Gastroesophageal sphincter (tissue), 4 donors: Measurements from ENCODE around the gene TMEM61. TPM values are rescaled to one million over a fixed set of nuclear protein-coding genes. Genes with fewer than 3 reads are reported as not detected.
A peak's percentile ranks its signal among the peaks of the same experiment; 100 is the strongest.

Source experiments
- ATAC-seq: fragments of 150-250 bp; one replicate; pipeline ENCODE4 v1.9.1; 2016; ENCODE audit warnings: mild to moderate bottlenecking, moderate library complexity
- H3K27ac ChIP-seq, 4 donors: fragments of 200-600 bp; sonication (generic) in 3 of 4; 1 replicate in 3 of 4; 2 replicates in 1 of 4; pipeline ENCODE4 v1.5.1; 2016 to 2019
- H3K27me3 ChIP-seq: fragments of 200-600 bp; sonication (generic); one replicate; pipeline ENCODE4 v1.5.1; 2019
- H3K36me3 ChIP-seq, 2 donors: fragments of 200-600 bp; sonication (generic); one replicate each; pipeline ENCODE4 v1.5.1; 2019; ENCODE audit warnings: control low read depth in 1 of 2
- H3K4me1 ChIP-seq, 3 donors: fragments of 200-600 bp; sonication (generic); 1 replicate in 2 of 3; 2 replicates in 1 of 3; pipeline ENCODE4 v1.5.1; 2016 to 2019; ENCODE audit warnings: control low read depth in 2 of 3
- H3K4me3 ChIP-seq, 2 donors: fragments of 200-600 bp; sonication (generic); one replicate each; pipeline ENCODE4 v1.5.1; 2019; ENCODE audit warnings: mild to moderate bottlenecking in 1 of 2, moderate library complexity in 1 of 2
- H3K9me3 ChIP-seq, 3 donors: fragments of 200-600 bp; sonication (generic); one replicate each; pipeline ENCODE4 v1.5.1; 2017 to 2019; ENCODE audit warnings: control low read depth in 2 of 3
- EP300 ChIP-seq: sonication (generic); formaldehyde crosslinking; IDR thresholded peaks from one replicate; pipeline ENCODE4 v1.6.1; 2017; ENCODE audit warnings: antibody characterized with exemption, mild to moderate bottlenecking
- POLR2A ChIP-seq, 2 donors: fragments of 450-650 bp; IDR thresholded peaks; one replicate each; pipeline ENCODE4 v1.6.1; 2017; ENCODE audit warnings: antibody characterized with exemption in 2 of 2, mild to moderate bottlenecking in 2 of 2, moderate library complexity in 1 of 2
- POLR2AphosphoS5 ChIP-seq: sonication (generic); formaldehyde crosslinking; IDR thresholded peaks from one replicate; pipeline ENCODE4 v1.6.1; 2017; ENCODE audit warnings: antibody characterized with exemption
- WGBS, 2 donors: methylation state at CpG; one replicate each; pipeline ENCODE4 v1.1.5; 2018; ENCODE audit warnings: low coverage in 1 of 2; 5-methylcytosine and 5-hydroxymethylcytosine counted together
- total RNA-seq, 4 donors: library from RNA; depleted of rRNA; stranded (reverse); fragments of >200 nt; gene quantifications; one replicate each; pipeline ENCODE4 v1.1.0, GENCODE V29; 2016
- TF ChIP-seq, protein P1 (sequence below), 4 experiments: fragments of 200-600 bp in 2 of 4; fragments of 450-650 bp in 2 of 4; sonication (generic) in 1 of 4; IDR thresholded peaks; one replicate each; pipeline ENCODE4 v1.5.1; 2017 to 2019; ENCODE audit warnings: antibody characterized with exemption in 4 of 4, mild to moderate bottlenecking in 2 of 4, moderate library complexity in 2 of 4

The TMEM61 gene
- total RNA-seq, 4 donors from 2014 or later, result 1.5 to 2.5 (median 1.5) TPM; not detected in 1

DNA sequence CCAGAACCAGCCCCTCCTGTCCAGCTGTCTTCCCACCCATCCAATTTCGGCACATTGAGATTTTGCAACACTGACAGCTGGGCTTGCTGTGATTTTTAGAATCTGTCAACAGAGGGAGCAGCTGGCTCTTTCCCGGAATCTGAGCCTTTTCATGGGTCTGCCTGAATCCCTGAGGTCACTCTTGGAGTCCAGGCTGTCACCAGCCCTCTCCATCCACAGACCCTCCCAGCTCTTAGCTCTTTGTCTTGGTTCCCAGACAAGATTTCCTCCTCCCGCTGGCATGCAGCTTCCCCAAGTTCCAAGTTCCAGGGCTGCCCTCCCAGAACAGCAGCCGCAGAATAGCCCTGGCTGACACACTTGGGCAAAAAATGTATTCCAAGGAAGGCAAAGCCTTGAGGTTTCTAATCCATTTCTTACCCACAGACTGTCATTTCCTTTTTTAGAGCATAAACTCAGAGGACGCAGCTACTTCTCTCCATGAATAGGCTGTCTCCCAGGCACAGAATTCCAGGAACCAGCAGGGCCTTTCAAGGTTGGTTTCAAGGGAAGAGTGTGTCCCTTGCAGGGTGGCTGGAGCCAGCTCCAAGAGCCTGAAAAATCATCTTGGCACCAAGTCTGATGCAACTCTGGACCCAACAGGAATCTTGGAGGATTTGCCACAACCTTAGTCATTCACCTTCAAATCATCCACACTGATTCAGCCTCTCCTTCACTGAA is 7.1 kb upstream of the TMEM61 start:
- H3K27ac ChIP-seq, result peak overlapping the region in 3 of 4 donors; percentile 62 to 72 (median 71)
- 11 to 16% methylated on average over 3 to 5 of the region's 5 CpGs for WGBS, 2 donors

DNA sequence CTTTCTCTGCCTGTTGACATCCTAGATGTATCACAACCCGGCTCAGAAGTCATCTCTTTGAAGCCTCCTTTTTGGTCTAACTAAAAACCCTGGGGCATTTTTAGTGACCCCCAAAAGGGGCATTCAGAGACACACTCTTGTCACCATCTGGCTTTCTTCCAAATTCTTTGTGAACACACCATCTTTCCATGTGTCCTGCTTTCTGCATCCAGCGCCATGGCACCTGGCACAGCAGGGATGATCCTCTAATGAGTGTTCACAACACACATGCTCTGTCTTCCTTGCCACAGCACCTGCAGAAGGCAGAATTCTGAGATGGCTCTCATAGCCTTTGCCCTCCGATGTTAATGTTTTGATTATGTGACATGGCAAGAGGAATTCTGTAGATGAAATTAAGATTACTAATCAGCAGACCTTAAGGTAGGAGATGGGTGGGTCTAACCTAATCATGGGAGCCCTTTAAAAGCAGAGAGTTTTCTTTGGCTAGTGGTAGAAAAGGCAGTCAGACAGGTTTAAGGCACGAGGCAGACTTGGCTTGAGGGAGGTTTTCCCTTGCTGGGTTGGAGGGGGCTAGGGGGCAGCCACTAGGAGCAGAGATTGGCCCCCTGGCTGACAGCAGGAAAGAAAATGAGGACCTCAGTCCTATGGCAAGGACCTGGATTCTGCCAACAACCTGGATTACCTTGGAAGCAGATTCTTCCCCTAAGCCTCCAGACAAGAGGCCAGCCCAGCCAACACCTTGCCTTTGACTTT is 4.9 kb upstream of the TMEM61 start:
- Histone ChIP-seq H3K4me1 (peaks cover 0 to 25% (median 6%) of the 10 kb centered on the region in 3 donors), H3K27ac (no peak overlapping the region), H3K27me3 (peaks cover 22% of the 10 kb centered on the region), H3K9me3 (no peaks in the 10 kb centered on the region), H3K4me3 (no peak overlapping the region), H3K36me3 (no peaks in the 10 kb centered on the region)
- WGBS, 2 donors, result 71 to 78% methylated on average over 2 to 4 of the region's 4 CpGs
- TF ChIP-seq EP300 (no peak), POLR2A (IDR thresholded peaks at IDR 0.05) (no peak), POLR2AphosphoS5 (no peak)
- TF ChIP-seq, protein P1, sequence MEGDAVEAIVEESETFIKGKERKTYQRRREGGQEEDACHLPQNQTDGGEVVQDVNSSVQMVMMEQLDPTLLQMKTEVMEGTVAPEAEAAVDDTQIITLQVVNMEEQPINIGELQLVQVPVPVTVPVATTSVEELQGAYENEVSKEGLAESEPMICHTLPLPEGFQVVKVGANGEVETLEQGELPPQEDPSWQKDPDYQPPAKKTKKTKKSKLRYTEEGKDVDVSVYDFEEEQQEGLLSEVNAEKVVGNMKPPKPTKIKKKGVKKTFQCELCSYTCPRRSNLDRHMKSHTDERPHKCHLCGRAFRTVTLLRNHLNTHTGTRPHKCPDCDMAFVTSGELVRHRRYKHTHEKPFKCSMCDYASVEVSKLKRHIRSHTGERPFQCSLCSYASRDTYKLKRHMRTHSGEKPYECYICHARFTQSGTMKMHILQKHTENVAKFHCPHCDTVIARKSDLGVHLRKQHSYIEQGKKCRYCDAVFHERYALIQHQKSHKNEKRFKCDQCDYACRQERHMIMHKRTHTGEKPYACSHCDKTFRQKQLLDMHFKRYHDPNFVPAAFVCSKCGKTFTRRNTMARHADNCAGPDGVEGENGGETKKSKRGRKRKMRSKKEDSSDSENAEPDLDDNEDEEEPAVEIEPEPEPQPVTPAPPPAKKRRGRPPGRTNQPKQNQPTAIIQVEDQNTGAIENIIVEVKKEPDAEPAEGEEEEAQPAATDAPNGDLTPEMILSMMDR (IDR thresholded peaks at IDR 0.05), result no peak
- ATAC-seq, result no peak

More for the DNA sequence above, 7.1 kb upstream of the TMEM61 start:
- H3K9me3 ChIP-seq, result no peaks in the 10 kb centered on the region
- peak; percentile 83 for ATAC-seq
- no peaks in the 10 kb centered on the region for H3K36me3 ChIP-seq
- peaks cover under 1% of the 10 kb centered on the region for H3K27me3 ChIP-seq
- TF ChIP-seq POLR2AphosphoS5 (peak; percentile 80), POLR2A (IDR thresholded peaks at IDR 0.05) (no peak)
- TF ChIP-seq, protein P1 (IDR thresholded peaks at IDR 0.05), result peak in 2 of 4 experiments; percentile 32 to 42
- peaks cover 0 to 17% (median 0%) of the 10 kb centered on the region in 3 donors for H3K4me1 ChIP-seq
- no peak overlapping the region for H3K4me3 ChIP-seq

DNA sequence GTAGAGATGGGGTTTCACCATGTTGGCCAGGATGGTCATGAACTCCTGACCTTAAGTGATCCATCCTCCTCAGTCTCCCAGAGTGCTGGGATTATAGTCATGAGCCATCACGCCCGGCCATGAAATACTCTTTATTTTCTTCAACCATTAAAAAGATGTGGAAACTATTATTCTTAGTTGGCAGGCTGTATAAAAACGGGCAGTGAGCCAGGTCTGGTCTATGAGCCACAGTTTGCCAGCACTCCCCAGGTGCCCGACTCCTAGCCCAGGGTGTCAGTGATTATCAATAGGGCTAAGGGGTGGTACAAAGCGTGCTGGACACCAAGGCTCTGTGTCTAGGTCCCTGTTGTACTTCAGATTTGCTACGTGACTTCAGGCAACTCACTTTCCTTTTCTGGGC is 3.7 kb upstream of the TMEM61 start:
- WGBS, 2 donors, result 61 to 65% methylated on average over 5 of the region's 6 CpGs
- Histone ChIP-seq H3K36me3 (no peaks in the 10 kb centered on the region), H3K9me3 (no peaks in the 10 kb centered on the region), H3K4me3 (no peak overlapping the region), H3K27me3 (peaks cover 34% of the 10 kb centered on the region), H3K4me1 (peaks cover 0 to 33% (median 6%) of the 10 kb centered on the region in 3 donors), H3K27ac (no peak overlapping the region)
- TF ChIP-seq POLR2A (IDR thresholded peaks at IDR 0.05), result no peak
- ATAC-seq, result no peak

DNA sequence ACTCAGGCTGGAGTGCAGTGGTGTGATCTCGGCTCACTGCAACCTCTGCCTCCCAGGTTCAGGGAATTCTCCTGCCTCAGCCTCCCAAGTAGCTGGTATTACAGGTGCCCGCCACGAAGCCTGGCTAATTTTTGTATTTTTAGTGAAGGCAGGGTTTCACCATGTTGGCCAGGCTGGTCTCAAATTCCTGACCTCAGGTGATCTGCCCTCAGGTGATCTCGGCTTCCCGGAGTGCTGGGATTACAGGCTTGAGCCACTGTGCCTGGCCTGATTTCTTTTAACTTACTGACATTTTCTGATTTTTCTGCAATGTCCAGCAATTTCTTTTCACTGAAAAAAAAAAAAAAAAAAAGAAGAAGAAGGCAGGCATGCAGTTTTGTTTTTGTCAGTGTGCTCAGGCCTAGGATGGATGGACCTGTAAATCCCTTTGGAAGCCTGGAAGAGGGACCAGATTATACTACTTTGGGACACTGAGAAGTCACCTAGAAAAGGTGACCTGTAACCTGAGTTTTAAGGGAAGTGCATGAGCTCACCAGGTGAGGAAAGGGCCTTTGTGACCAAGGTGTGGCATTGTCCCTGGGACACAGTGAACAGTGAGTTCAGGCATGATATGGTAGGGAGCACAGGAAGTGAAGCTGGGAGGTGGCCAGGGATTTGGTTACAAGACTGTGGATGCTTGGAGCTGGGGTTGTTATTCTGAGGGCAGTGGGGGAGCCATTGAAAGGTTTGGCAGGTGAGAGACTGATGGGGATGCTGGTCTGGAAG is 2.7 kb upstream of the TMEM61 start:
- WGBS, 2 donors, result 40 to 86% methylated on average over 1 of the region's 5 CpGs
- Histone ChIP-seq H3K4me3 (no peak overlapping the region), H3K36me3 (no peaks in the 10 kb centered on the region), H3K4me1 (peaks cover 0 to 29% (median 6%) of the 10 kb centered on the region in 3 donors), H3K27ac (no peak overlapping the region), H3K27me3 (peaks cover 42% of the 10 kb centered on the region), H3K9me3 (no peaks in the 10 kb centered on the region)
- TF ChIP-seq, protein P1 (IDR thresholded peaks at IDR 0.05), result no peak
- TF ChIP-seq POLR2A (IDR thresholded peaks at IDR 0.05) (no peak), EP300 (no peak), POLR2AphosphoS5 (no peak)
- no peak for ATAC-seq
